NCI-H2081 treated with DMSO at 0.1 percent for 48 hours (cell line): ENCODE data around the gene TMEM271.
"Not testable (repeated sequence)": the region's sequence is repeated elsewhere in the genome, so short reads cannot be mapped to it uniquely, and the experiment has no call there.

Experiments used
- DNase-seq: peaks from one replicate; lab custom pipeline; 2025; lab: John Stamatoyannopoulos, UW

TMEM271 gene

DNA sequence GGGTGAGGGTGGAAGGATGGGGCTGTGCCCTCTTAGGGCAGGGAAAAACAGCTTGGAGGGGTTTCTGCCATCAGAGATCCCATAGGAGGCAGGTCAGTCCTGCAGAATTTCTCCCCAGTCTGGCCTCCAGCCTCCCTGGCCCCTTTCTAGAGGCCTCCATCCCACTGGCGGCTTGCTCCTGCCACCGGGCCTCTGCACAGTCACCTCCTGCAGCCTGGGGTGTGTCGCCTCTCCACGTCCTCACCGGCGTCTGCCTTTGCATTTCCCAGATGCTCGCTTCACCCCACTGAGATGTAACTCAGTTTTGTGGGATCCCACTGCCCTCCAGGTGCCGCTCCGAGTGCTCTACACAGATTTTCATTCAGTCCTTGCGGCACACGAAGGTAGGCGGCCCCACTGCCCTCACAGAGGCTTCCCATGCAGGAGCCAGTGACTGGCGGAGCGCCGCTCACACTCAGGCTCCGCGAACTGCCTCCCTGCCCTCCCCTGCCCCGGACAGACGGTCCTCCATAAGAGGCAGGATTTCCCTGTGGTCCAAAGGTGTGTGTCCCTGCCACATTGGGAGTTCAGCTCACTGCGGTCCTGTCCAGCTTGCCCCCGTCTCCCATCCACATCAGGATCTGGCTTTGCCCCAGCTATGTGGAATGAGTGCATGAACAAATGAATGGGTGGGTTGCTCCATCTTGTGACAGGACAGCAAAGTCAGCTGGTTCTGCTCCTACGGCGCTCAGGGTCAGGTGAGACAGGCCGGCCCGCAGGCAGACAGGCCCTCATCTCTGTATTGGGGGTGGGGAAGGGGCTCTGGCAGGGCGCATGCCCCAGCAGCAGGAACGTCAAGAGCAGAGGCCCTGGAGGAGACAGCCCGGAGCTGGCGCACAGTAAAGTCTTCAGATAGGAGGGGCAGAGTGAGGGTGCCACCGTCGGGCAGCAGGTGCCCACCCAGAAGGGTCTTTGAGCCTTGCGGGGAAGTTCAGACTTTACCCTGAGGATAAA is 2.7 kb upstream of the TMEM271 start:
- DNase-seq, result no peak

- no peak for DNase-seq
Measured at GRCh38 chr4:577499-578450, 1.7 kb upstream of the TMEM271 start.

DNA sequence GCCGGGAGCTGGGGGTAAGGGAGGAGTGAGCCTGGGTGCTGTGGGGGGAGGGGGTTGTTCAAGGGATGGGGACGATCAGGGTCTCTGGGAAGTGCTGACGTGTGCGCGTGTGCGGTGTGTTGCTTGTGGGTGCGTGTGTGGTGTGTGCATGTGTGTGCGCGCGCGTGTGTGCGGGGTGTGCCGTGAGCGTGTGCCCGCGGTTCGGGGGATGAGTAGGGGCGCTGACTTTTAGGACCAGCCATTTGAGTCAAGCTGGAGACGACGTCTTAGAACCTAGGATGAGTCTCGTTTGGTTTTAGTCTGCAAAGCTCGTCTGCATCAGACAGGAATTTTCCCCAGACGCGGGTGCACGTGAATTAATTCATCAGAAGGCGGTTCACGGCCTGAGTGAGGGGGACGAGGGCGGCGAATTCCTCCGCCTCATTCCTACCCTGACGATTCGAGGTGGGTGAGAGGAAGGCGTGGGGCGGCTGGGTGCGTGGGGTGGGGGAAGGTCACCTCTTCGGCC is 950 bp upstream of the TMEM271 start:
- DNase-seq, result no peak

DNA sequence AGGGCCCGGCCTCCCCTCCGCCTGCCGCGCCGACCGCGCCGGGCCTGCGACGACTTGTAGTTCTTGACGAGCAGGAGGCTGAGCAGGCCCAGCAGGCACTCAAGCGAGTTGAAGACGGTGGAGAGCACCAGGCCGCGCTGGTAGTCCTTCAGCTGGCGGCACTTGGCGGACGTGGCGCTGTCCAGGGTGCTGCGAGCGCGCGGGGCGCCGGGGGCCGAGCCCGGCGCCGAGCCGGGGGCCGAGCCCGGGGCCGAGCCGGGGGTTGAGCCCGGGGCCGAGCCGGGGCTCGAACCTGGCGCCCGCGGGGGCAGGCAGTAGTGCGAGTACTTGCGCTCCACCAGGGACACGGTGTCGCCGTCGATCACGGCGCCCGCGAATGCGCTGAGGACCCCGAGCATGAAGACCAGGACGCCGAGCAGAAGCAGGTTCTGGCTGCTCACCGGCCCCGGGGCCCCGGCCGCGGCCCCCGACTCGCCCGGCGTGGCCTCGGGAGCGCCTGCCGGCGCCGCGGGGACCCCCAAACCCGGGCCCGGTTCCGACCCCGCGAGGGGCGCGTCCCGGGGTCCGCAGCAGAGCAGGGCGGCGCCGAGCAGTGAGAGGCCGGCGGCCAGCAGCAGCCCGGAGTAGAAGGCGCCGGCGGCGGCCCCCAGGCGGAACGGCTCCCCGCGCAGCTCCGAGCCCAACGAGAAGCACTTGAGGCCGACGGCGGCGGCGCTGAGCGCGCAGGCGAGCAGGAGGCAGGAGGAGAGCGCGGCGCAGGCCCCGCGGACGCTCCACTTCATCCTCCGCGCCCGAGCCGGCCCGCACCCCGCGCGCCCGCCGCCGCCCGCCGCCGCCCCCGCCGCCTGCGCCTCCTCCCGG is 584 bp downstream of the TMEM271 start:
- DNase-seq, result no peak

DNA sequence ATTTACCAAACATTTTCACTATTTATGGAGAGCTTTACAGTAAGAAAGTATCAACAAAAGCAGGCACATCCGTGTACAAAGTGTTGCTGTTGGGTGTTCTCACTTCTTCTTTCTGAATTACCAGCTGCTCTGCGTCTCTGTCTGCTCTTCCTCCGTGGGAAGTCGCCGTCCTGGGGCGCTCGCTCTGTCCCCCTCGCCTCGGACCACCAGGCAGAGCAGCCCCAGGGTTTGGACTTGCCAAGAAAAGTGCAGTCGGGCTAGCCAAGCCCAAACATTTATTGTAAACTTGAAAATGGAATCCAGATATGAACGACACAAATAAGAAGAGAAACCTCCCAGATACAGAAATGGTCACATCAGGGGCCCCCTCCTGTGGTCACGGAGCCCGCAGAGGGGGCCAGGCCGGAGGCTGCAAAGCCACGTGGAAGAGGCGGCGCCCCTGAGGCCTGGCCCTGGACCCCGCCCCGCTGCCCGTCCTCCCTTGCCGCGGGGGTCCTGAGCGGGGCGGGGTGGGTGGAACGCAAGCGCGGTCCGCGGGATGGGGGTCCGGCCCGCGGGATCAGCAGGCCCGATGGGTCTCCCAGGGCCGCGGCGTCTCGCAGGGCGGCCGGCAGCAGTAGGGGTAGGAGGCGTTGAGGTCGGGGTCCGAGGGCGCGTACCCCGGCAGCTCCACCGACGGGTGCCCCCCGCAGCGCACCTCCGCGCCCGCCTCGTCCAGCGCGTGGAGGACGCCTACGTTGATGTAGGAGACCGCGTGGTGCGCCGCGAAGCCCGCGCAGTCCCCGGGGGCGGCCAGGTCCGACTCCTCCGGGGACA is 1.5 kb downstream of the TMEM271 start:
- DNase-seq, result no peak

GRCh38 chr4:573122-573892 is 2.8 kb downstream of the TMEM271 start:
- DNase-seq, result no peak

GRCh38 chr4:572594-572993 is 3.5 kb downstream of the TMEM271 start:
- DNase-seq, result no peak

DNA sequence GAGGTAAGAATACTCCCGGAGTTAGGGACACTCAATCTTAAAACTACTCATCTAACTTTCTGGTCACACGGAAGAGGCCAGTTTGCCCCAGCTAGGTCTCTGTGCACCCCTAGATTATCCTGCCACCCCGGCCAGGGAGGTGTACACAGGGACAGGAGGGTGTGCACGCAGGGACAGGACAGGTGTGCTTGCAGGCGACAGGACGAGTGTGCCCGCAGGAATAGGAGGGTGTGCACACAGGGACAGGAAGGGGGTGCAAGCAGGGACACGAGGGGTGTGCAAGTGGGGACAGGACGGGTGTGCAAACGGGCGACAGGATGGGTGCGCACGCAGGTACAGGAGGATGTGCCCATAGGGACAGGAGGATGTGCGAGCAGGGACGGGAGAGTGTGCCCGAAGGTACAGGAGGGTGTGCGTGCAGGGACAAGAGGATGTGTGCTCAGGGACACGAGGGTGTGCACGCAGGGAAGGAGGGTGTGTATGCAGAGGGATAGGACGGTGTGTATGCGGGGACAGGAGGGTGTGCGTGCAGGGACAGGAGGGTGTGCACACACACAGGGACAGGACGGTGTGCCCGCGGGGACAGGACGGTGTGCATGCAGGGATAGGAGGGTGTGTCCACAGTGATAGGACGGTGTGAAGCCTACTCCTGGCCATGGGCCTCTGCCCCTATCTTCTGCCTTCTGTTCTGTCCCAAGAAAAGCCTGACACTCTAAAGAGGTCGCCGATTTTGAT is 4.1 kb downstream of the TMEM271 start:
- DNase-seq, result no peak

DNA sequence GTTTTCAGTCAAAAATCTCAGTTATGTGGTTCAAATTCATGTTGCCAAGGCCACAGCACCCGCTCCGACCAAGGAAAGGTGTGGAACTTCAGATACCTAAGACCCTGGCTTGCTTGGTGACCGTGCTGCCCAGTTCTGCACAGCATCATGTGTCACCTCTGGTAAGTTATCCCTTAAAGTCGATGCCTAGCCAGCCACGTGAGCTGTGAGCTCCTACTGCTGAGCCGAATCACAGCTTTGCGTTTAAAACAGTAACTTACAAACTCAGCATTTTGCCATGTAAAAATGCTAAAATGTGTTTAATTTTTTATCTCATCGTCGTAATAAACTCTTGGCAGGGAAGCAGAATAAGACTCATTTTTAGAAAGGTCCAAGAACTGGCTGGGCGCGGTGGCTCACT is 5.3 kb downstream of the TMEM271 start:
- no peak for DNase-seq

DNA sequence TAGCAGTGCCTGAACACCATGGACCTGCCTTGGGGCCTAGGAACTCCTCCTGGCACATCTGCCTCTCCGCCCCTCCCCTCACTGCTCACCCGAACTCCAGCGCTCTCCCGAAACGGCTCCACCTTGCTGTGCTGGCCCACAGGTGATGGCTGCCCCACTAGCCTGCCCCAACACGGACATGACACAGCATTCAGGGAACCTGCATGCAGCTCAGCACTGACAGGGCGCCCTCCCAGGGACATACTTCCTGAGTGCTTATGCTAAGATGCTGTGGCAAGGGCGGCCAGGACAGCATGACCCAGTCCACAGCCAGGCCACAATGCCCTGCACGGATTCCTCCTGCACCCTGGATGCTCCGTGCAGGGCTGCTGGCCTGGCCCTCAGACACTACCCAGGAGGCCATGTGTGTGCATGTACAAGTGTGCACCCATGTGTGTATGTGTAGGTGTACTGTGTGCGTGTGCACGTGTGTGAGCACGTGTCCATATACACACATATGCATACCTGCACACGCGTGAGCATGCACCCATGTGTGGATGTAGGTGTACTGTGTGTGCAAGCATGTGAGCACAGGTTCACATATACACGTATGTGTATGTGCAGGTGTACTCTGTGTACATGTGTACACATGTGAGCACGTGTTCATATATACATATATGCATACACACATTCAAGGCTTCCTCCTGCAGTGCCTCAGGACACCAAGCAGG is 6.0 kb downstream of the TMEM271 start:
- DNase-seq, result no peak

DNA sequence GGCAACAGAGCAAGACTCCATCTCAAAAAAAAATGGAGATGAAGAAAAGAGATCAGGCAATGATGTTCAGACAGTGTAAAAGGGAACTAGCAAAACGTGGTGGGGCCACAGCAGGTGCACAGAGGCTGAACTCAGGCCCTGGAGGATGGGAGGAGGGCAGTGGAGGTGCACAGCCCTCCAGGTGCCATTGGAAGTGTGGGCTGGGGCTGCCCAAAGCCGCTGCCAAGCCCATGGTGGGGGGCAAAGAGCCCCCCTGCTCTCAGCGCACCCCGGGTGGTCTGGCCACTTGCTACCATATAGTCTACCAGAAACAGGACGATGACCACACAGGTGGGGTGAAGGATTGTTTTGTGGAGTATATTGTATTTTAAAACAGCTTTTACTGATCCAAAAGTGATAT is 7.1 kb downstream of the TMEM271 start:
- no peak for DNase-seq

- no peak for DNase-seq
Measured at GRCh38 chr4:568351-568652, 7.8 kb downstream of the TMEM271 start.

- no peak for DNase-seq
Measured at GRCh38 chr4:567457-568350, 8.4 kb downstream of the TMEM271 start.

DNA sequence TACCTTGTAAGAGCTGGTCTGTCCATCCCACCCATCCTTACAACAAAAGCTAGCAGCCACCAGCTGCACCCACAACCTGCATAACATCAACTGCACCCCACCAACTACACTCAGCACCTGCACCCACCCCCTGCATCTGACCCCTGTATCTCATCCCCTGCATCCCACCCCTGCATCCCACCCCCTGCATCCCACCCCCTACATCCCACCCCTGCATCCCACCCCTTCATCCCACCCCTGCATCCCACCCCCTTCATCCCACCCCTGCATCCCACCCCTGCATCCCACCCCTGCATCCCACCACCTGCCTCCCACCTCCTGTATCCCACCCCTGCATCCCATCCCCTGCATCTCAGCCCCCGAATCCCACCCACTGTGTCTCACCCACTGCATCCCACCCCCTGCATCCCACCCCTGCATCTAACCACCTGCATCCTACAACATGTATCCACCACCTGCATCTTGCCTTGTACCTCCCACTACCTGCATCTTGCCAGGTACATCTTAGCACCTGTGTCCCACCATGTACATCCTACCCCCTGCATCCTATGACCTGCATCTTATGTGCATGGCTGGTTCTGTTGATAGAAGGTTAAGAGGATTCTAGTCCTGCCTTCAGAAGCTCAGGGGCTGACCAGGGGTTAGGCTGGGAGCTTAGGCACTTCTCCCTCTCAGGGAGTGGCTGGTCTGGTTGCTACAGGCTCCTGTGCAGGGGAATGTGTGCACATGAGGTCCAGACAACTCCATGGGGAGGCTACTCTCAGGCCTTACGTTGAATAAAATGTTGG is 9.4 kb downstream of the TMEM271 start:
- no peak for DNase-seq

DNA sequence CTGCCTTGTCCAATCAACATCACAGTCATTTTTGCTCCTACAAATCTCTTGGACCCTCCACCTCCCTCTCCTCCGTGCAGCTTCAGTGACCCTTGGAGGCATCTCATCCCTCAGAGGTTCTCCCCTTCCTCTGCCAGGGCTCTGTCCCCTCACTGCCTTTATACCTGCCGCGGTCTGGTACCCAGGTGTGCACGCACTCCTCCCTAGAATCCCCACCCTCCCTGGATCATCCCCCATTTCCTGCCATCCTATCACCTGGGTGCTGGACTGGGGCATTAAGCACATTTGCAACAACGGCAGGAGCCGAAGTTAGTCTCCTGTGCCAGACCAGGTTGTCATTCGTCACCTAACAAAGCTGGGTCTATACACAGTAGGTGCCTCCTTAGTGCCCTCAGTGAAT is 10.1 kb downstream of the TMEM271 start:
- no peak for DNase-seq

DNA sequence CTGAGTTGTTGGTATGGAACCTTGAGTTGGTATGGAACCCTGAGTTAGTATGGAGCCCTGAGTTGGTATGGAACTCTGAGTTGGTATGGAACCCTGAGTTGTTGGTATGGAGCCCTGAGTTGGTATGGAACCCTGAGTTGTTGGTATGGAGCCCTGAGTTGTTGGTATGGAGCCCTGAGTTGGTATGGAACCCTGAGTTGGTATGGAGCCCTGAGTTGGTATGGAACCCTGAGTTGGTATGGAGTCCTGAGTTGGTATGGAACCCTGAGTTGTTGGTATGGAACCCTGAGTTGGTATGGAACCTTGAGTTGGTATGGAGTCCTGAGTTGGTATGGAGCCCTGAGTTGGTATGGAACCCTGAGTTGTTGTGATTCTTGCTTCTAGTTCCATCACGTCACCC is 10.5 kb downstream of the TMEM271 start:
- DNase-seq, result not testable (repeated sequence)

DNA sequence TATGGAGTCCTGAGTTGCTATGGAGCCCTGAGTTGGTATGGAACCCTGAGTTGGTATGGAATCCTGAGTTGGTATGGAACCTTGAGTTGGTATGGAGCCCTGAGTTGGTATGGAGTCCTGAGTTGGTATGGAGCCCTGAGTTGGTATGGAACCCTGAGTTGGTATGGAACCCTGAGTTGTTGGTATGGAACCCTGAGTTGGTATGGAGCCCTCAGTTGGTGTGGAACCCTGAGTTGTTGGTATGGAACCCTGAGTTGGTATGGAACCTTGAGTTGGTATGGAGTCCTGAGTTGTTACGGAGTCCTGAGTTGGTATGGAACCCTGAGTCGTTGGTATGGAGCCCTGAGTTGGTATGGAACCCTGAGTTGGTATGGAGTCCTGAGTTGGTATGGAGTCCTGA is 13.6 kb downstream of the TMEM271 start:
- DNase-seq, result not testable (repeated sequence)
